ENCODE data around the gene TUSC2. TPM values are rescaled to one million over a fixed set of nuclear protein-coding genes. Genes with fewer than 3 reads are reported as not detected.

The TUSC2 gene
- polyA plus RNA-seq, 6 donors from 2014 or later: 39.2 to 60.2 (median 46.3) TPM

GRCh38 chr3:50323614-50324199 lies 4.3 kb downstream of the TUSC2 start:
- no peak for ATAC-seq (ENCODE audit: low read depth in 2 of 2)
- no peaks in the 10 kb centered on the region for H3K36me3 Mint-ChIP-seq
- H3K4me1 Mint-ChIP-seq: peaks cover 33 to 58% (median 49%) of the 10 kb centered on the region in 3 donors
- peak overlapping the region in 1 of 8 donors; percentile 87 for H3K4me3 Mint-ChIP-seq
- no peak for DNase-seq
- peak overlapping the region in 3 of 6 donors; percentile 27 to 69 (median 47) for H3K27ac Mint-ChIP-seq
- no peaks in the 10 kb centered on the region for H3K9me3 Mint-ChIP-seq
- H3K27me3 Mint-ChIP-seq: no peaks in the 10 kb centered on the region

DNA sequence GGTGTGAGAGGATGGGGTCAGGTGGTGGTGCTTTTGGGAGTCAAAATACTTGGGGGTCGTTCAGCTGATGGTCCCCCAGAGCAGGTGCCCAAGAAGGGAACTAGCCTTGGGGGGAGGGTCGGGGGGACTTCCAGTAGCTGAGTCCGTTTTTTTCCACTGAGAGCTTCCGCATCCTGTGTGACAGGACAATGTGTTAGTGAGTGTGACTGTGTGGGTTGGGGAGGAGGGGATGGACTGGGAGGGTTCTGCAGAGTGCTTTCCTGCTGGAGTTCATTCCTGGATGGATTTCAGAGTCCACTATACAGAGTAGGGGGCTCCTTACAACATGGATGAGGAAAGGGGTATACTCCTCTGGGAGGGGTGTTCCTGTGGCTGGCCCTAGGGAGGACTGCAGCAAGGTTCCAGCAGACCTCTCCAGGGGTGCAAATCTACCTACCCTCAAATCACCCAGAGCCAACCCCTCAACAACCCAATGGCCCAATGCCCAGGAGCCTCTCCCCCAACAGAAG lies 4.9 kb downstream of the TUSC2 start:
- Mint-ChIP-seq H3K9me3 (no peaks in the 10 kb centered on the region), H3K27ac (peak overlapping the region in 3 of 6 donors; percentile 57 to 69 (median 66)), H3K27me3 (no peaks in the 10 kb centered on the region), H3K4me1 (peaks cover 36 to 57% (median 51%) of the 10 kb centered on the region in 3 donors), H3K36me3 (no peaks in the 10 kb centered on the region), H3K4me3 (peak overlapping the region; percentile 15 to 88 (median 64))
- ATAC-seq (ENCODE audit: low read depth in 2 of 2) (no peak), DNase-seq (no peak)

- peaks cover 33 to 57% (median 50%) of the 10 kb centered on the region in 3 donors for H3K4me1 Mint-ChIP-seq
- no peaks in the 10 kb centered on the region for H3K36me3 Mint-ChIP-seq
- no peaks in the 10 kb centered on the region for H3K9me3 Mint-ChIP-seq
- DNase-seq (no peak), ATAC-seq (ENCODE audit: low read depth in 2 of 2) (no peak)
- H3K27me3 Mint-ChIP-seq: no peaks in the 10 kb centered on the region
- peak within 1 kb of the TSS; percentile 92 to 98 (median 96) for H3K27ac Mint-ChIP-seq
- peak within 1 kb of the TSS; percentile 87 to 95 (median 88) for H3K4me3 Mint-ChIP-seq
Measured at GRCh38 chr3:50322386-50323091, 5.5 kb downstream of the TUSC2 start, which contains the start of gene HYAL2. HYAL2 (minus strand) TSS chr3:50322745; CDS start chr3:50320489, 2,256 bp downstream.

DNA sequence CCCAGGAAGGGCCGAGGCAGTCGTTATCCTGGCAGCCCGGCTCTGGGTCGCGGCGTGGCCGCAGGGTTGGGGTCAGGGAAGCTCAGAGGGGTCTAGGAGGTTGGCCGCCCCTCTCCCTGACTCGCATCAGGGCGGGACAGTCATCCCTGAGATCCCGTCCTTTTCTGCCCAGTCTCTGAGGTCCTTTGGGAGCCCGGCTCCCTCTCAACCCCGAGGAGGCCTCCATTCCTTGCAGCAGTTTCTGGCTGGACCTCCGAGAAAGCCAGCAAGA lies 6.0 kb downstream of the TUSC2 start:
- H3K36me3 Mint-ChIP-seq: no peaks in the 10 kb centered on the region
- DNase-seq: no peak
- ATAC-seq (ENCODE audit: low read depth in 2 of 2): no peak
- peak overlapping the region in 6 of 8 donors; percentile 87 to 91 (median 88) for H3K4me3 Mint-ChIP-seq
- H3K27me3 Mint-ChIP-seq: no peaks in the 10 kb centered on the region
- peaks cover 32 to 52% (median 50%) of the 10 kb centered on the region in 3 donors for H3K4me1 Mint-ChIP-seq
- no peaks in the 10 kb centered on the region for H3K9me3 Mint-ChIP-seq
- H3K27ac Mint-ChIP-seq: peak overlapping the region in 3 of 6 donors; percentile 67 to 97 (median 95)

- DNase-seq (peak; percentile 86), ATAC-seq (ENCODE audit: low read depth in 2 of 2) (peak; percentile 81 to 84)
- H3K4me3 Mint-ChIP-seq: peak overlapping the region; percentile 87 to 95 (median 88)
- no peaks in the 10 kb centered on the region for H3K36me3 Mint-ChIP-seq
- H3K9me3 Mint-ChIP-seq: no peaks in the 10 kb centered on the region
- H3K27ac Mint-ChIP-seq: peak overlapping the region; percentile 92 to 98 (median 96)
- no peaks in the 10 kb centered on the region for H3K27me3 Mint-ChIP-seq
- H3K4me1 Mint-ChIP-seq: peaks cover 31 to 47% (median 45%) of the 10 kb centered on the region in 3 donors
Measured at GRCh38 chr3:50321336-50322114, 6.5 kb downstream of the TUSC2 start.

- ATAC-seq (ENCODE audit: low read depth in 2 of 2) (peak; percentile 63 to 66), DNase-seq (no peak)
- Mint-ChIP-seq H3K9me3 (no peaks in the 10 kb centered on the region), H3K27ac (peak overlapping the region in 4 of 6 donors; percentile 88 to 94 (median 92)), H3K36me3 (no peaks in the 10 kb centered on the region), H3K4me3 (peak overlapping the region; percentile 82 to 97 (median 94)), H3K4me1 (peaks cover 34 to 47% (median 40%) of the 10 kb centered on the region in 3 donors), H3K27me3 (no peaks in the 10 kb centered on the region)
Measured at GRCh38 chr3:50320853-50321335, 7.1 kb downstream of the TUSC2 start.

GRCh38 chr3:50319894-50320625 lies 8.0 kb downstream of the TUSC2 start:
- Mint-ChIP-seq H3K36me3 (no peaks in the 10 kb centered on the region), H3K9me3 (no peaks in the 10 kb centered on the region), H3K27me3 (no peaks in the 10 kb centered on the region), H3K4me3 (peak overlapping the region; percentile 82 to 97 (median 94)), H3K4me1 (peaks cover 33 to 45% (median 34%) of the 10 kb centered on the region in 3 donors), H3K27ac (peak overlapping the region in 3 of 6 donors; percentile 54 to 92 (median 70))
- ATAC-seq (ENCODE audit: low read depth in 2 of 2) (no peak), DNase-seq (no peak)

- peaks cover 26 to 38% (median 27%) of the 10 kb centered on the region in 3 donors for H3K4me1 Mint-ChIP-seq
- DNase-seq: no peak
Measured at GRCh38 chr3:50319181-50319893, 8.7 kb downstream of the TUSC2 start.

GRCh38 chr3:50318615-50319014 lies 9.4 kb downstream of the TUSC2 start:
- no peak for DNase-seq
- no peak for ATAC-seq (ENCODE audit: low read depth in 2 of 2)
- peaks cover 26 to 40% (median 27%) of the 10 kb centered on the region in 3 donors for H3K4me1 Mint-ChIP-seq
- H3K36me3 Mint-ChIP-seq: no peaks in the 10 kb centered on the region
- no peak overlapping the region for H3K27ac Mint-ChIP-seq
- H3K27me3 Mint-ChIP-seq: no peaks in the 10 kb centered on the region
- no peaks in the 10 kb centered on the region for H3K9me3 Mint-ChIP-seq
- H3K4me3 Mint-ChIP-seq: peak overlapping the region in 7 of 8 donors; percentile 12 to 97 (median 52)

More at GRCh38 chr3:50319181-50319893, 8.7 kb downstream of the TUSC2 start:
- H3K27me3 Mint-ChIP-seq: no peaks in the 10 kb centered on the region
- ATAC-seq (ENCODE audit: low read depth in 2 of 2): no peak
- H3K27ac Mint-ChIP-seq: peak overlapping the region in 2 of 6 donors; percentile 54 to 81
- H3K36me3 Mint-ChIP-seq: no peaks in the 10 kb centered on the region
- peak overlapping the region in 7 of 8 donors; percentile 10 to 97 (median 55) for H3K4me3 Mint-ChIP-seq
- H3K9me3 Mint-ChIP-seq: no peaks in the 10 kb centered on the region

DNA sequence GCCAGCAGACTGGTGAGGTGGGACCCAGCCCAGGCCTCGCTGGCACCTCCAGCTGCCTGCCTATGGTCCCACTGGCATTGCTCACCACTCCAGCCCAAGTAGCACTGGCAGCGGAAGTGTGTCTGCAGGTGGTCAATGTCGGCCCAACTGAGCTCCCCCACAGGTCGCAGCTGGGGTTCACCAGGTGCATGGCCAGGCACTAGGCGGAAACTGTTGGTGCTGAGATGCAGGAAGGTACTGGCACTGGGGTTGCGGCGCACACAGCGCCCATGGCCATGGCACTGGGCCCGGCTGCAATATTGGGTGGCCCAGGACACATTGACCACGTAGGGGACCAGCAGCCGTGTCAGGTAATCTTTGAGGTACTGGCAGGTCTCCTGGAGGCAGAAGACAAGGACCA lies 9.9 kb downstream of the TUSC2 start:
- DNase-seq (no peak), ATAC-seq (ENCODE audit: low read depth in 2 of 2) (no peak)
- Mint-ChIP-seq H3K4me3 (peak overlapping the region in 1 of 8 donors; percentile 97), H3K4me1 (peaks cover 26 to 36% (median 26%) of the 10 kb centered on the region in 3 donors), H3K9me3 (no peaks in the 10 kb centered on the region), H3K27me3 (no peaks in the 10 kb centered on the region), H3K27ac (no peak overlapping the region), H3K36me3 (no peaks in the 10 kb centered on the region)

GRCh38 chr3:50317300-50317699 lies 10.7 kb downstream of the TUSC2 start:
- Mint-ChIP-seq H3K27me3 (no peaks in the 10 kb centered on the region), H3K4me1 (peaks cover 17 to 34% (median 26%) of the 10 kb centered on the region in 3 donors), H3K27ac (no peak overlapping the region), H3K36me3 (no peaks in the 10 kb centered on the region), H3K4me3 (peak overlapping the region in 1 of 8 donors; percentile 65), H3K9me3 (no peaks in the 10 kb centered on the region)
- no peak for ATAC-seq (ENCODE audit: low read depth in 2 of 2)
- no peak for DNase-seq

DNA sequence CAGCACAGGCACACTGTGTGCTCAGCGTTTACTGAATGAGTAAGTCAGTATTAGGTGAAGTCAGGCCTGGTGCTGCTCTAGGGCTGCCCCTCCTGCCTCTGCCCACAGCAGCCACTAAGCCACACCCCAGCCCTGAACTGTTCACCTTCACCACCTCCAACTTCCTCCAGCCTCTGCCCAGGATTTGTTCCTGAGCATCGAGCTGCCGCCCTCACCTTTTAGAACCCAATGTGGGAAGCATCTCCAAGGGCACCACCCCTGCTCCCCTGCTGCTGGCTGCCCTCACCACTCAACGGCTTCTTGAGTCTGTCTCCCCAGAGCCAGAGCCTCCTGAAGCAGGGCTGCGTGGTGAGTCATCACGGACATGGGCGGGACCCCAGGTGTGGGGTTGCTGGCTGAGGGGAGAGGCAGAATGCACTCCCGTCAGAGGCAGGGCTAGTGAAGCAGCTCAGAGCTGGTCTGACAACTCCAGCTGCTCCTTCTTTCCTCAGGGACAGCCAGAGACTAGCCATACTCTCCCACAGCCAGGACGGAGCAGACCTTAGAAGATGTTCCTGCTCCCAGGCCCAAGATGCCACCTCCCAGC lies 11.3 kb downstream of the TUSC2 start:
- Mint-ChIP-seq H3K27me3 (no peaks in the 10 kb centered on the region), H3K4me1 (peaks cover 16 to 34% (median 26%) of the 10 kb centered on the region in 3 donors), H3K9me3 (no peaks in the 10 kb centered on the region), H3K27ac (peak overlapping the region in 1 of 6 donors; percentile 51), H3K36me3 (no peaks in the 10 kb centered on the region), H3K4me3 (peak overlapping the region in 1 of 8 donors; percentile 77)
- ATAC-seq (ENCODE audit: low read depth in 2 of 2) (no peak), DNase-seq (no peak)

Measured in naive B cell (primary cell).